Measurements from ENCODE around the gene DEPP1.

DEPP1 gene

DNA sequence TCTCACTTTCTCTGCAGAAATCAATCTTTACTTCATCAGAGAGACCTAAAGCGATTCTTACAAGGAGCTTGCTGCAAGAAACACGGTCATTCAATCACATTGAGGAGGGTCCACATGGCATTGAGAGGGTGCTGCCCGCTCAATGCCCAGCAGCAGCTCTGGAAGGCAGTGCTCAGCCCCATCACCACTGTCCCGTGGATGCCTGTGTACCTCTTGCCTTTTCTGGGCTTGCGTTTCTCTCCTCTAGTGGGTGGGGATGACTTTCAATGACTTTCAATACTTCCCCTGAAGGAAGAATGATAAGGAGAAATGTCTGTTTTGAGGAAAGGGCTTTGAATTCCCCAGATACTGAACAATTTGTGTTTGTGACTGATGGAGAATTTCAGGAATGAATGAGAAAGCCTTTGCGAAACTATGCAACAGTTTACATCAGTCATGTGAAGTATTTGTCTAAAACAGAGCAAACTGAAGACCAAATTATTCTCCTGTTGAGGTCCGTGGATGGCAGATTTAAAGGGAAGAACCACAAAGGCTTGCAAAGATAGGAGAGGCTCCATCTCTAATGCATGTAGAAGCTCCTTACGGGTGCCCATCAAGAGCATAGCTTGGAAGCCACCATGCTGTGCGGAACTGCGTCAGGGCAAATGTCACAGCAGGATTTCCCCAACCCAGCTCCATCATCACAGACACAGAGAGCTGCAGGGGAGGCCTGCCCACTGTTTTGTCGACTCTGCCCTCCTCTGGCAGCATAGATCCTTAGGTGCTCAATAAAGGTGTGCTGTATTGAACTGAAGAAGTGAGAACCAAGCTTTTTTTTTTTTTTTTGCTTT lies 15.5 kb upstream of the DEPP1 start:
- DNase-seq (ENCODE audit: extremely low read depth in 1 of 2, low read depth in 1 of 2) = no peak

- no peak for DNase-seq (ENCODE audit: extremely low read depth in 1 of 2, low read depth in 1 of 2)
Measured at GRCh38 chr10:44993226-44993921, 14.8 kb upstream of the DEPP1 start.

- no peak for DNase-seq (ENCODE audit: extremely low read depth in 1 of 2, low read depth in 1 of 2)
Measured at GRCh38 chr10:44992732-44993225, 14.2 kb upstream of the DEPP1 start.

DNA sequence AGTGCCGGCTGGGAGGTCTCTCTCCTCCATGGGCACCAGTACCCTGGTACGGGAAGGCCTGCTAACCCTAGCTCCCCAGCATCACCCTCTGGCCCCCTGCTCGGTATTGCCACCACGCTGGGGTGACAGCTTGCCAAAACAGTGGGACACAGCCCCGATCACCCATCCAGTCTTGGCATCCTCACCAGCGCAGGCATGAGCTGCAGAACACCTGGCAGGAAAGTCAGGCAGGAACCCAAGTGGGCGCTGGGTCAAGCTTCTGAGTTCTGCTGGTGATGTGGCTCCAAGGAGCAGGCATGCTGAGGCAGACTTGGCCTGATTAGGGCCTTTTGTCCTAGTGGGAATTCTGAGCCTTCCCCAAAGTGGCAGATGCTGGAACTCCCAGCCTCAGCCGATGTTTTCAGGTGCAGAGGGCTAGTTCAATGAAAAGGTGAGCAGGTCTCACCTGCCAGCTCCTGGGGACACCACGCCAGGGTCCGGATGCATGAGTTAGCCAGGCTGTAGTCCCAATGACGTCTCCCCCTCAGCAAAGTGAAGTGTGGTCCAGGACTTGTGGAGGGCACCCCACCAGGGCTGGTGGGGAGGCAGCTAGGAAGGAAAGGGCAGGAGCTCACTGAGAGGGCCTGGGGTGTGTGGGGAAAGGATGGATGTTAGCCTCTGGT lies 13.6 kb upstream of the DEPP1 start:
- no peak for DNase-seq (ENCODE audit: extremely low read depth in 1 of 2, low read depth in 1 of 2)

DNA sequence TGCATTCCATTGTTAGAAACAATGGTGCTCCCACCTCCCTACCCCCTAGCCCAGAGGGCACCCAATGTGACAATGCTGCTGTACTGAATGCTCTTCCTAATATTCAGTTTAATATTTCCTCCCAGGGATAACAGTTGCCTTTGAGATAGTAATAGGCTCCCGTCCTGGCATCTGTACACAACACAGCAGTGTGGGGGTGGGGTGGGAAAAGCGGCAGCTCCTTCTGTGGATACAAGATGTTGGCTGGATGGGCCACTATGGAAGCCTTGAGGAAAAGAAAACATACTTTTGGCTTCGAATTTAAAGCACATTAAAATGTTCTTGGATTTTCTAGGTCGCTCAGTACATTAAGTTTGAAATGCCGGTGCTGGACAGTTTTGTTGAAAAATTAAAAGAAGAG lies 13.0 kb upstream of the DEPP1 start:
- no peak for DNase-seq (ENCODE audit: extremely low read depth in 1 of 2, low read depth in 1 of 2)

DNA sequence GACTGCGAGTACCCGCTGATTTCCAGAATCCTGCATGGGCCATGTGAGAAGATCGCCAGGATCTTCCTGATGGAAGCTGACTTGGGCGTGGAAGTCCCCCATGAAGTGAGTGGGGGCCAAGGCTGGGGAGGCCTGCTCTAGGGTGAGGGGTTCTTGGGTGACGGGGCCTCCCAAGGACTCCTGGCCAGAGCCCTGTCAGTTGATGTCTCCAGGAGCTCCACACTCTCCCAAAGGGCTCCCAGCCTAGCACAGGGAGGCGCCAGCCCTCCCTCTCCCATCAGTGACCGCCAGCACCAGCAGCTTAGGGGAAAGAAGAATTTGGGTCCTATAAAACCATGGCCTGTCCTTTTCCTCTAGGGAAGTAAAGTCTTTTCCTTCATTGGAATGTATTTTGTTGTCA lies 12.4 kb upstream of the DEPP1 start:
- DNase-seq (ENCODE audit: extremely low read depth in 1 of 2, low read depth in 1 of 2) = no peak

GRCh38 chr10:44990302-44990655 lies 11.7 kb upstream of the DEPP1 start:
- DNase-seq (ENCODE audit: extremely low read depth in 1 of 2, low read depth in 1 of 2) = no peak

DNA sequence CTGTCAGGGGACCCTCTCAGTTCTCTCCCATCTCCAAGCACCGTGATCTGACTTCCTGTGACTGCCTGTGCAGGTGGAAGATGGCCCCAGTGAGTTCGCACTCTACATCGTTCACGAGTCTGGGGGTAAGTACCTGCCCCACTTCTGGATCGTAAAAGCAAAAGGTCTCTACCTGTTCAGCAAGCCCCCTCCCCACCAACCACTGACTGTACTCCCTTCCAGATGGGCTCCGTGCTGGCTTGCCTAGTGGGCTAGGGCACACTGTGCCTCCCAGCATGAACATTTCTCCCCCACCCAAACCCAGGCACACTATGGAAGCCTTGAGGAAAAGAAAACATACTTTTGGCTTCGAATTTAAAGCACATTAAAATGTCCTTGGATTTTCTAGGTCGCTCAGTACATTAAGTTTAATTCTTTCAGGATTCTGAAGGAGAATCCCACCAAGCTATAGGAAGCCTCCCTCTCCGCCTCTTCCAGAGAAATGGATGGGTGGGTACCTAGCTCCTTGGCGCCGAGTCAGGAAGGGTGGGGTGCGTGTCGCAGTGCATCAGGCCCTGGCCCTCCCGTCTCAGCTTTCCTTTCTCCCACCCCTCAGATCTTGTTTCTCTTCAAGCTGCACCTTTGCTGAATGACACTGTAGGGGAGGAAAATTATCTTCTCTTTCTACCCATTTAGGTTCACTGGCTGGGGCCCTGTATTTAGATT lies 11.1 kb upstream of the DEPP1 start:
- DNase-seq (ENCODE audit: extremely low read depth in 1 of 2, low read depth in 1 of 2) = no peak

GRCh38 chr10:44988957-44989585 lies 10.5 kb upstream of the DEPP1 start:
- no peak for DNase-seq (ENCODE audit: extremely low read depth in 1 of 2, low read depth in 1 of 2)

GRCh38 chr10:44986670-44987069 lies 8.1 kb upstream of the DEPP1 start:
- no peak for DNase-seq (ENCODE audit: extremely low read depth in 1 of 2, low read depth in 1 of 2)

DNA sequence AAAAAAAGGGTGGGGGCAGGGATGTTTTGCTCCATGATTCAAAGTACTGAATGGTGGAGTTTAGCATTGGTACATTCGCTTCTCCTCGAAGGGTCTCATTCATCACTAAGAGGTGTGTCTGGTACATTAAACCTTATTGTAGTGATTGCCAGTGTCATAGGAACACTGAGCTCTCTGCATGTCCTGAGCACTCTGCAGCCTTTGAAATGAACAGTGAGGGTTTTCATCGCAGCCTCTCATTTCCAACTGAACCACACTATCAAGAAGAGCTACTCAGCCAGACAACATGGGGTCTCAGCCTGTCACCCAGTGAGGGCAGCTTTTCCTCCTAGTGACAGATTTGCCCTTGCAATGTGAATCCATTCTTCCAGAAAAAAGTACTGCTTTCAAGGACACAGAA lies 7.6 kb upstream of the DEPP1 start:
- DNase-seq (ENCODE audit: extremely low read depth in 1 of 2, low read depth in 1 of 2) = no peak

GRCh38 chr10:44985175-44985681 lies 6.6 kb upstream of the DEPP1 start:
- no peak for DNase-seq (ENCODE audit: extremely low read depth in 1 of 2, low read depth in 1 of 2)

DNA sequence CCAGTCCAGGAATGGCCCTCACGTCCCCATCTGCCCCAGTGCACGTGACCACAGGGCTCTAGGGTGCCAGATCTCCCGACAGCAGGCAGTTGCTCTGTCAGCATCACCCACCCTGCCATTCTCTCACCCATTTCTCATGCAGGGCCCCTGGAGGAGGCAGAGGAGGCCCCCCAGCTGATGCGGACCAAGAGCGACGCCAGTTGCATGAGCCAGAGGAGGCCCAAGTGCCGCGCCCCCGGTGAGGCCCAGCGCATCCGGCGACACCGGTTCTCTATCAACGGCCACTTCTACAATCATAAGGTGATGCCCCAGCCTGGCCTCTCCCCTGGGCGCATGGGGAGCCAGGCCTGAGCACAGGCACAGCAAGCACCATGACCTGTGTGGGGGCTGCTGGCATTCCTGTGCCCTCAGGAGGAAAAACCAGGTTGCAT lies 6.1 kb upstream of the DEPP1 start:
- DNase-seq (ENCODE audit: extremely low read depth in 1 of 2, low read depth in 1 of 2) = no peak

DNA sequence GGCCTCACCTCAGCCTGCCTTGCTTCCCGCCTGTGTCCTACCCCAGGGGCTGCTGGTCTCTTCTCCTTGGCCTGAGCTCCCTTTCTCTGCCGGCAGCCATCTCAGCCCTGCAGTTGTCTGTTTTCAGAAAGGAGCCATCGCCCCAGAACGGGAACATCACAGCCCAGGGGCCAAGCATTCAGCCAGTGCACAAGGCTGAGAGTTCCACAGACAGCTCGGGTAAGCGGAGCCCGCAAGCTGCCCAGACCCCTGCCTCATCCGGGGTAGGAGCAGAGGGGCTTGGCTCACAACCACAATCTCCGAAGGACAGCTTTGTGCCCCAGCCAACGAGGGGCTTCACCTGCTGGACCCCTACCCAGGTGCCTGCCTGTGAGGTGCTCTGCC lies 5.3 kb upstream of the DEPP1 start:
- no peak for DNase-seq (ENCODE audit: extremely low read depth in 1 of 2, low read depth in 1 of 2)

DNA sequence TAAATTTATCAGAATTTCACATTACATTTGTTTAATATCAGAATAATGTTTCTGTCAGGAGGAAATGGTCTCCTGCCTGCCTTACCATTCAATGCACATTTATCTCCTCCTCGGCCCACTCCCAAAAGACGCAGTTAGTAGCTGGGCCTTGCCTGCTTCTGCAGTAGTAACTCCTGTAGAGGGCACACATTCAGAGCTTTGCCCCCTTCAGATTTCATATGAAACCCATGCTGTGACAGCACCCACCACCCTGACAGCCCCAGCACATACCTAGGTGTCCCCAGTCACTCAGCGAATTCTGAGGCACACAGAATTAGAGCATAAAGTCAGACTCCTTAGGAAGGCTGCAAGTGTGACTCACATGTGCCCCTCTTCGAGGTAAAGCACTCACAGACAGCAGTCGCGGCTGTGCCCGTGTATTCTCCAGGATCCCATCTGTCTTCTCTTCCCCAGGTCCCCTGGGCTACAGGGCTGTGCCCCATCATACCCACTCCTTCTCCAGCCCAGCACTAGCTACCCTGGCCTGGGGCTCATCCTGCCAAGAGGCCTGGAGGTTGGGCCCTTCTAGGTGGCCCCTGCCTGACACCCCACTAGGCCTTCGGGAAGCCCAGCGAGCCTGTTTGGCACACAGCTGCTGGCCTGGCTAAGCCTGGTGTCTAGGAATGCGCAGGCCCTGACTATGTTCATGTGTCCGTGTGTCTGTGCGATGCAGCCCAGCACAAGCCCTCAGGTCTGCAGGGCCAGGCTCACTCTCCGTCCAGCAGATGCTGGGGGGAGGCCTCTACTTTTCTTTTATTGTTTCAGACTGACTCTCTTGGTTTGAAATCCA lies 4.7 kb upstream of the DEPP1 start:
- no peak for DNase-seq (ENCODE audit: extremely low read depth in 1 of 2, low read depth in 1 of 2)

- DNase-seq (ENCODE audit: extremely low read depth in 1 of 2, low read depth in 1 of 2) = no peak
Measured at GRCh38 chr10:44982496-44982895, 3.9 kb upstream of the DEPP1 start.

- DNase-seq (ENCODE audit: extremely low read depth in 1 of 2, low read depth in 1 of 2) = no peak
Measured at GRCh38 chr10:44982114-44982460, 3.5 kb upstream of the DEPP1 start.

GRCh38 chr10:44981172-44982113 lies 2.8 kb upstream of the DEPP1 start:
- no peak for DNase-seq (ENCODE audit: extremely low read depth in 1 of 2, low read depth in 1 of 2)

Data from activated CD8-positive, alpha-beta memory T cell treated with anti-CD3 and anti-CD28 coated beads for 1 hour (primary cell).